ENCODE measurements around the gene PACSIN2.

Gene PACSIN2

GRCh38 chr22:42855211-42855610, 159.7 kb downstream of the PACSIN2 start:
- no peak for DNase-seq

GRCh38 chr22:42848941-42849550, 165.9 kb downstream of the PACSIN2 start:
- no peak for DNase-seq

GRCh38 chr22:42847110-42847509, 167.8 kb downstream of the PACSIN2 start:
- no peak for DNase-seq

GRCh38 chr22:42844756-42845155, 170.2 kb downstream of the PACSIN2 start:
- DNase-seq: no peak

GRCh38 chr22:42842658-42843370, 172.1 kb downstream of the PACSIN2 start:
- DNase-seq: no peak

- no peak for DNase-seq
These were observed 173.5 kb downstream of the PACSIN2 start for GRCh38 chr22:42841444-42841843.

GRCh38 chr22:42837556-42837955, 177.4 kb downstream of the PACSIN2 start:
- DNase-seq: no peak

GRCh38 chr22:42836026-42836425, 178.9 kb downstream of the PACSIN2 start:
- DNase-seq: no peak

- DNase-seq: no peak
These were observed 180.6 kb downstream of the PACSIN2 start for GRCh38 chr22:42834177-42834949.

GRCh38 chr22:42833104-42833503, 181.8 kb downstream of the PACSIN2 start:
- no peak for DNase-seq

- no peak for DNase-seq
These were observed 183.2 kb downstream of the PACSIN2 start for GRCh38 chr22:42831712-42832111.

GRCh38 chr22:42830161-42830560, 184.8 kb downstream of the PACSIN2 start:
- DNase-seq: no peak

- no peak for DNase-seq
These were observed 185.6 kb downstream of the PACSIN2 start for GRCh38 chr22:42829302-42829701.

- no peak for DNase-seq
These were observed 189.2 kb downstream of the PACSIN2 start for GRCh38 chr22:42825796-42826195.

- no peak for DNase-seq
These were observed 193.6 kb downstream of the PACSIN2 start for GRCh38 chr22:42821386-42821785.

GRCh38 chr22:42820045-42820763, 194.7 kb downstream of the PACSIN2 start:
- no peak for DNase-seq

All from 8988T (cell line).